Fibroblast of pulmonary artery (primary cell): ENCODE data around the gene PLPPR3.

Experiments used
- DNase-seq: peaks from one replicate; pipeline ENCODE4 v3.0.0-alpha.2; 2010; ENCODE audit warnings: low read depth
- H3K4me3 ChIP-seq: replicated peaks from 2 replicates; pipeline ENCODE4 v1.5.1; 2011; ENCODE audit warnings: low read depth, mild to moderate bottlenecking, control low read depth, low read length, moderate library complexity
- TF ChIP-seq, protein P1 (sequence below): IDR thresholded peaks from 2 replicates; pipeline ENCODE4 v1.5.1; 2011; ENCODE audit warnings: mild to moderate bottlenecking, control low read depth, low read length, inconsistent platforms; ENCODE audit errors: missing control alignments

PLPPR3 gene

DNA sequence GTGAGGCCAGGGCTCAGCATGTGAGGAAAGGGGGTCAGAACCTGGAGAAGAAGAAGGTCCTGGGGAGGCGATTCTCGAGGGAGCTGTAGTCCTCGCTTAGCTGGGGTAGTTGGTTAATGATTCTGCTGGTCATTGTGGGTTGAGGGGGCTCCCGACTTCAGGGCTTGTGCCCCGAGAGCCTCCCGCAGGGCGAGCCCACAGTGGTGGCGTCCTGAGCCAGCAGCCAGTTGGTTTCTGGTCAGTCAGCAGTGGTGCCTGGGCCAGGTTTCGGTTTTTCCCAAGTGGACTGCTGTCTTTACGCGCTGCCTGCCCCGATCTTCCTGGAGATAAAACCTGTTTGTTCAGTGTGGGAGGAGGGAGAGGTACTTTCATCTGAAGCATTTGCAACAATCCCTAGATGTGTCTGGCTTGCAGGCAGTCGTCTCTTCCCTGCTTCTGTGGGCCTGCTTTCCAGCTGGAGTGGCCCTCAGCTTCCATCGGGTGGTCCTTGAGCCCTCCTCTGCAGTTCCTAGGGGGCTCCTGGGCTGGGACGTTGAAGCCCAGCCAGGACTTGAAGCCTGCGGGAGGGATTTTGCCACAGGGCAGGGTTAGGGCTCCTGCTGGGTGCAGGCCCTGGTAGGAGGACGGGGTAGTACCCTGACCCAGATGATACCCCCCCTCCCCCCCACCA is 21.3 kb downstream of the PLPPR3 start:
- DNase-seq, result no peak
- TF ChIP-seq, protein P1, sequence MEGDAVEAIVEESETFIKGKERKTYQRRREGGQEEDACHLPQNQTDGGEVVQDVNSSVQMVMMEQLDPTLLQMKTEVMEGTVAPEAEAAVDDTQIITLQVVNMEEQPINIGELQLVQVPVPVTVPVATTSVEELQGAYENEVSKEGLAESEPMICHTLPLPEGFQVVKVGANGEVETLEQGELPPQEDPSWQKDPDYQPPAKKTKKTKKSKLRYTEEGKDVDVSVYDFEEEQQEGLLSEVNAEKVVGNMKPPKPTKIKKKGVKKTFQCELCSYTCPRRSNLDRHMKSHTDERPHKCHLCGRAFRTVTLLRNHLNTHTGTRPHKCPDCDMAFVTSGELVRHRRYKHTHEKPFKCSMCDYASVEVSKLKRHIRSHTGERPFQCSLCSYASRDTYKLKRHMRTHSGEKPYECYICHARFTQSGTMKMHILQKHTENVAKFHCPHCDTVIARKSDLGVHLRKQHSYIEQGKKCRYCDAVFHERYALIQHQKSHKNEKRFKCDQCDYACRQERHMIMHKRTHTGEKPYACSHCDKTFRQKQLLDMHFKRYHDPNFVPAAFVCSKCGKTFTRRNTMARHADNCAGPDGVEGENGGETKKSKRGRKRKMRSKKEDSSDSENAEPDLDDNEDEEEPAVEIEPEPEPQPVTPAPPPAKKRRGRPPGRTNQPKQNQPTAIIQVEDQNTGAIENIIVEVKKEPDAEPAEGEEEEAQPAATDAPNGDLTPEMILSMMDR, result no peak
- H3K4me3 ChIP-seq, result peak overlapping the region; percentile 92

DNA sequence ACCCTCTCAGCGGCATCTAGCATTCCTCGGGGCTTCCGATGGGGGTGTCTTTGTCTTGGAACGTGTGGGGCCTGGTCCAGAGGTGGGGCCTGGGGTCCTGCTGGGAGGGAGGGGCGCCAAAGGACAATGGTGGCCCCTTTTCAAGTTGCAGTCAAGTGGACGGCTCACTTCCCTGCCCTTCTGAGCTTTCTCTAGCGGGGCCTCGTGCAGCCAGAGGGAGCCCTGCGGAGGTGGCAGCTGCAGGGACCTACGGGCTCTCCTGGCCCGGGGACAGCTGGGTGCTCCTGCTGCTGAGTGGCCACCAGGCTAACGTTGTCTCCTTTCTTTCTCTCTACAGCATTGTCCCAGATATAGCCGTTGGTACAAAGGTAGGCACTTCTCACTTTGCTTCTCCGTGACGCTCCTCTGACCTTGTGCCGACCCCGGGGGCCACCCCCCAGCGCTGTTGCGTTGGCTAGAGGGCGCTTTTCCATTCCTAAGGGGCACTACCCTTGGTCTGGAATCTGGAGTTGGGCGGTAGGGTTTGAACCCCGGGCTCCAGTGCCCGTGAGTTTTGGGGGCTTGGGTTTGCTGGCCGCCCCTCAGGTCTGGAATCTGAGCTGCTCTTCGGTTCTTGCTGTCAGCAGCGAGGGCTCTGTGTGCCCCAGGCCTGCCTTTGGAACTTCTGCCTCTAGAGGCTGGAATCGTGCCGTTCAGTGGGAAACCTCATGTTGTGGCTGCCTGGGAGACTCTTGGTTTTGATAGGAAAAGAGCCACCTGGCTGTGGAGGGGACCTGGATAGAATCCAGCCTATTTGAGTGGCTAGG is 22.5 kb downstream of the PLPPR3 start:
- H3K4me3 ChIP-seq, result peak overlapping the region; percentile 92
- TF ChIP-seq, protein P1, result peak; percentile 35
- DNase-seq, result peak; percentile 64

DNA sequence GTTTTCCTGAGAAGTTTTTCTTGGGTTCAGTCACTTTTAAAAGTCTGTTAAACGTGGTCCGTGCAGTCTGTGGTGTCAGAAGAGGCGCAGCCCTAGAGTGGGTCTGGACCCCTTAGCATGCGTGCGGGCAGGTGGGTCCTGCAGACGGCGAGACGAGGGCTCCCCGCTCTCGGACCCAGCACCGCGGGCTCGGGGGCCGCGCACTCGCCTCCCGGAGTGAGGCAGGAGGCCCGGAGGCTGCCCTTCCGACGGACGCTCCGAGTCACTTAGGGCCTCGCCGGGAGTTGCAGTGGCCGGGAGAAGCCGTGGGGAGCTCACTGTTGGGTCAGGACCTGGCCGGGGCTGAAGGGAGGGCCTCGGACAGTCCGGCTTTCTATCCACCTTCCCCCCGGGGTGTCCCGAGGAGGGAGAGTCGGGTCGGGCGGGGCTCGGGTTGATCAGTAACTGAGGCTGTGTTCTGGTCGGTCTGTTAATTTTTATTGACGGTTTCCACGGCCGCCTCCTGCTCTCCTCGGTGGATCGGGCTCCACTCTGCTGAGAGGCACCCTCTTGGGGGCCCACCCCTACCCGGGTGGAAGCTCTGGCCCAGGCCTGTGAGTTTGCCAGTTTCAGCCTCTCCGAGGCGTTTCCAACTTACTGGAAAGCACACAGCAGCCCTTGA is 23.2 kb downstream of the PLPPR3 start:
- H3K4me3 ChIP-seq, result peak overlapping the region; percentile 92
- TF ChIP-seq, protein P1, result no peak
- DNase-seq, result no peak

DNA sequence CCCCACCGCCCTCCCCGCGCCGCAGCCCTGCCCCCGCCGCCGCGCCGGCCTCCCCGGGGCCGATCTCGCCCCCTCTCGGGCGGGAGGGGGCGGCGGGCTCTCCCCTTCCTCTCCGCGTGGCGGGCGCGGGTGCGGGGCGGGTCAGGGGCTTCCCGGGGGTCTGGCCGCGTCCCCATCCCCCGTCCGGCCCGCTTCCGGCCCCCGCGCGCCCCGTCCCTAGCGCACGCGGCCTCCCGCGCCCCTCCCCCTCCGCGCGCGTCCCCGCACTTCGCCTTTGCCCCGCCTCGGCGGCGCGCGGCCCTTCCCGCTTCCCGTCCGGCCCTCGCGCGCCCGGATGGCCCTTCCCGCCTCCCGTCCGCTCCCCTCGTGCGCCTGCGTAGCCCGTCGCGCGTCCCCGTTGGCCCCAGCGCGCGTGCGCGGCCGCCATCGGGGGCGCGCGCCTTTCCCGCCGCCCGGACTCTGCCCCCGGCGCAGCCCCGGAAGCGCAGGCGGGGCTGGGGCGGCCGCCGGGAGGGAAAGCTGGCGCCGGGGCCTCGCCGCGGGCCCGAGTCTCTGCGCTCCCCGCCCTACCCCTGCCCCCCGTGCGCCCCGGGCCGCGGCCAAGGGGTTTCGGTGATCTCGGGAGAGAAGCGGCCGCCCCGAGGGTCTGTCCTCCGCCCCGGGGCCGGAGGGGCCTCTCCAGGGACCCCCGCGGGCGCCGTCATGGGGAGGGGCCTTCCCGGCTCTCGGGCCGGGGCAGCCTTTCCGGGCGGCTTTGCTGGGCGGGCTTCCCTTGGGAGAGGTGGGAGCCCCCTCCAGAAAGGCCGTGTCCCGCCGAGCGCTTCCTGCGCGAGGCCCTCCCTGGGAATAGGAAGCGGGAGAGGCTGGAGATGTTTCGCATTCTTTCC is 24.0 kb downstream of the PLPPR3 start:
- peak; percentile 91 for DNase-seq
- TF ChIP-seq, protein P1, result no peak
- H3K4me3 ChIP-seq, result peak overlapping the region; percentile 92

DNA sequence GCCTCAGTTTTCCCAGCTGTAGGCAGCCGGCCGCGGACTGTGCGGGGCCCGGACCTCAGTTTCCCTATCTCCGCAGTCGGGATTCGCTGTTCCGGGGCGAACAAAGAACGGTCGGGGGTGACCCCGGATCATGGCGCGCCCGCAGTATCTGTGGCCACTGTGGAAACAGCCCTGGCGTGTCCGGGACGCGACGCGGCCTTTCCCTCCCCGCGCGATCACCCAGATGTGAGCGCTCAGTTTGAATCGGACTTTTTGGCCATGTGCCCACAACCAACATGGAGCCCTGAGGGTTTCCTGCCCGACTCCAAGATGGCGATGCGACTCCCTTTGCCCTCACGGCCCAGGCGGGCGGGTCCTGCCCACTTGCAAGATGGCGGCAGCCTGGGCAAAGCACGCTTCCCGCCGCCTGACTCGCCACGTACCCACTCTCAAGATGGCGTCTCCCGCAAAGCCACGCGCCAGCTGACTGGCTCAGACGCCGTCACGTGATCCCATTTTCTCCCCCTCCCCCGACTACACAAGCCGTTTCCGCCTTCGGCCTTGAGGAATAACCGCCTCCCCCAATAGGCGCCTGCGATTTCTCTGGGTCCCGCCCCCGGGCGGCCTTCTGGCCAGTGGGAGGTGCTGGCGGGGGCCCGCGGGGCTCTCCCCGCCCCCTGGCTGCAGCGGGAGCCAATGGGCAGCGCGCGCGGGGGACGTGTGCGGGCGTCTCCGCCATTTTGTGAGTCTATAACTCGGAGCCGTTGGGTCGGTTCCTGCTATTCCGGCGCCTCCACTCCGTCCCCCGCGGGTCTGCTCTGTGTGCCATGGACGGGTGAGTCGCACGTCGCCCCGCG is 24.8 kb downstream of the PLPPR3 start, which contains the start of gene PTBP1:
Gene PTBP1, plus strand, starts transcription at position 761 of the 836 bp plus-strand sequence. Its CDS starts 46 bp downstream, at position 807.
- peak; percentile 100 for DNase-seq
- peak within 1 kb of the TSS; percentile 92 for H3K4me3 ChIP-seq
- TF ChIP-seq, protein P1, result no peak
